GM19452 (cell line): ENCODE data around the gene ZNF738.

Source experiments
- ATAC-seq: cut with Tn5 transposase; IDR thresholded peaks from one replicate; pipeline ENCODE4 v1.9.1; 2021; ENCODE audit not compliant: unreplicated experiment

Gene ZNF738

DNA sequence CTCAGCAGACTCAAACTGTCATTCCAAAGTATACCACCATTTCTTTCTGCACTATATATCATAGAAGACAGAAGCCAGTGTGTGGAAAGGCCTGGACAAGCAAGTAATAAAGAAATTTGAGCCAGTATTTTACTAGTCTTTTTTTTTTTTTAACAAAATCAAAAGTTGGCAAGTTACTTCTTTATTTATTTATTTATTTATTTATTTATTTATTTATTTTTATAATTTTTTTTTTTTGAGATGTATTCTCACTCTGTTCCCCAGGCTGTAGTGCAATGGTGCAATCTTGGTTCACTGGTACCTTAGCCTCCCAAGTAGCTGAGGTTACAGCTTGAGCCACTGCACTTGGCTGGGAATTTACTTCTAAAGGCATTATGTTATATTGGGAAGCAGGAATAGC lies 63.4 kb downstream of the ZNF738 start:
- ATAC-seq: no peak

DNA sequence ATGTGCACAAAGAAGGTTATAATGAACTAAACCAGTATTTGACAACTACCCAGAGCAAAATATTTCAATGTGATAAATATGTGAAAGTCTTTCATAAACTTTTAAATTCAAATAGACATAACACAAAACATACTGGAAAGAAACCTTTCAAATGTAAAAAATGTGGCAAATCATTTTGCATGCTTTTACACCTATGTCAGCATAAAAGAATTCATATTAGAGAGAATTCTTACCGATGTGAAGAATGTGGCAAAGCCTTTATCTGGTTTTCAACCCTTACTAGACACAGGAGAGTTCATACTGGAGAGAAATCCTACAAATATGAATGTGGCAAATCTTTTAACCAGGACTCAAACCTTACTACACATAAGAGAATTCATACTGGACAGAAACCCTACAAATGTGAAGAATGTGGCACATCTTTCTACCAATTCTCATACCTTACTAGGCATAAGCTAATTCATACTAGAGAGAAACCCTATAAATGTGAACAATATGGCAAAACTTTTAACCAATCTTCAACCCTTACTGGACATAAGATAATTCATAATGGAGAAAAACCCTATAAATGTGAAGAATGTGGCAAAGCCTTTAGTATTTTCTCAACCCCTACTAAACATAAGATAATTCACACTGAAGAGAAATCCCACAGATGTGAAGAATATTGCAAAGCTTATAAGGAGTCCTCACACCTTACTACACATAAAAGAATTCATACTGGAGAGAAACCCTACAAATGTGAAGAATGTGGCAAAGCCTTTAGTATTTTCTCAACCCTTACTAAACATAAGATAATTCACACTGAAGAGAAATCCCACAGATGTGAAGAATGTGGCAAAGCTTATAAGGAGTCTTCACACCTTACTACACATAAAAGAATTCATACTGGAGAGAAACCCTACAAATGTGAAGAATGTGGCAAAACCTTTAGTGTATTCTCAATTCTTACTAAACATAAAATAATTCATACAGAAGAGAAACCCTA lies 64.5 kb downstream of the ZNF738 start:
- no peak for ATAC-seq
